B cell (primary cell): ENCODE results near the gene HPCA. TPM values are rescaled to one million over a fixed set of nuclear protein-coding genes. Genes with fewer than 3 reads are reported as not detected.

Experiments used
- ATAC-seq: fragments of 200-7000 bp; cut with Tn5 transposase; one replicate; pipeline ENCODE4 v1.10.0; 2021; ENCODE audit warnings: low read depth, mild to moderate bottlenecking, moderate number of reproducible peaks, moderate library complexity
- CTCF ChIA-PET: fragments of 350-600 bp; sonication (Branson Sonifier 250); formaldehyde crosslinking; loops from one replicate; lab custom pipeline; 2021; ENCODE audit warnings: antibody characterized with exemption, inconsistent platforms; lab: Charles Lee
- POLR2A ChIA-PET: fragments of 350-600 bp; sonication (Branson Sonifier 250); formaldehyde crosslinking; loops from one replicate; lab custom pipeline; 2021; ENCODE audit warnings: antibody characterized with exemption; lab: Charles Lee
- DNase-seq: peaks from one replicate; pipeline ENCODE4 v3.0.0; 2013
- H2AFZ ChIP-seq: 2 replicates; pipeline ENCODE4 v1.6.1; 2012; ENCODE audit warnings: mild to moderate bottlenecking, low read depth, low read length; ENCODE audit not compliant: insufficient read depth, poor library complexity, severe bottlenecking
- H3K27ac ChIP-seq, 2 donors: 1 replicate in 1 of 2; 2 replicates in 1 of 2; pipeline ENCODE4 v1.5.1; 2012 to 2013; ENCODE audit warnings: low read length in 2 of 2, mild to moderate bottlenecking in 2 of 2, moderate library complexity in 1 of 2
- H3K27me3 ChIP-seq, 4 experiments: fragments of 200-600 bp in 1 of 4; sonication (generic) in 1 of 4; replicated peaks in 1 of 4; 1 replicate in 2 of 4; 2 replicates in 2 of 4; pipeline versions ENCODE4 v1.6.1 to v1.7.0; 2013 to 2016; ENCODE audit warnings: low read length in 3 of 4, mild to moderate bottlenecking in 2 of 4, mixed read lengths in 1 of 4, moderate library complexity in 1 of 4; ENCODE audit not compliant: insufficient read depth in 4 of 4, control insufficient read depth in 3 of 4; ENCODE audit errors: control extremely low read depth in 1 of 4
- H3K36me3 ChIP-seq, 2 experiments: replicated peaks in 1 of 2; 1 replicate in 1 of 2; 2 replicates in 1 of 2; pipeline versions ENCODE4 v1.6.1 to v1.7.1; 2013; ENCODE audit warnings: low read length in 1 of 2; ENCODE audit not compliant: insufficient read depth in 2 of 2, control insufficient read depth in 1 of 2; ENCODE audit errors: control extremely low read depth in 1 of 2, extremely low read depth in 1 of 2
- H3K4me1 ChIP-seq, 2 donors: fragments of 200-600 bp in 1 of 2; sonication (generic) in 1 of 2; 1 replicate in 1 of 2; 2 replicates in 1 of 2; pipeline versions ENCODE4 v1.5.1 to v1.6.1; 2013 to 2017; ENCODE audit warnings: low read length in 2 of 2; ENCODE audit not compliant: control insufficient read depth in 2 of 2, insufficient read depth in 2 of 2
- H3K4me2 ChIP-seq: replicated peaks from 2 replicates; pipeline ENCODE3; 2012; ENCODE audit warnings: mild to moderate bottlenecking, low read depth, low read length; ENCODE audit not compliant: poor library complexity, severe bottlenecking
- H3K4me3 ChIP-seq, 5 experiments: fragments of 200-600 bp in 1 of 5; sonication (generic) in 1 of 5; 1 replicate in 3 of 5; 2 replicates in 2 of 5; pipeline versions ENCODE4 v1.5.1 to v1.7.0; 2011 to 2016; ENCODE audit warnings: low read length in 4 of 5, mild to moderate bottlenecking in 4 of 5, low read depth in 2 of 5, control low read depth in 1 of 5, moderate library complexity in 1 of 5; ENCODE audit not compliant: insufficient read depth in 1 of 5; ENCODE audit errors: control extremely low read depth in 1 of 5, extremely low read depth in 1 of 5
- H3K79me2 ChIP-seq: fragments of 200-600 bp; sonication (generic); one replicate; pipeline ENCODE4 v1.6.0; 2016; ENCODE audit warnings: low read length; ENCODE audit not compliant: control insufficient read depth, insufficient read depth
- H3K9ac ChIP-seq: fragments of 200-600 bp; sonication (generic); 2 replicates; pipeline ENCODE4 v1.6.1; 2017; ENCODE audit warnings: mild to moderate bottlenecking, low read length, moderate library complexity
- H3K9me3 ChIP-seq, 3 donors: one replicate each; pipeline versions ENCODE4 v1.6.1 to v1.7.1; 2013; ENCODE audit warnings: low read length in 2 of 3; ENCODE audit not compliant: control insufficient read depth in 2 of 3, insufficient read depth in 1 of 3; ENCODE audit errors: control extremely low read depth in 1 of 3
- H4K20me1 ChIP-seq: 2 replicates; pipeline ENCODE4 v1.6.0; 2012; ENCODE audit warnings: mild to moderate bottlenecking, low read length; ENCODE audit not compliant: insufficient read depth, control insufficient read depth, poor library complexity, severe bottlenecking
- H3K27ac Mint-ChIP-seq: one replicate; pipeline ENCODE4 v1.8.0; 2021; ENCODE audit warnings: mixed read lengths
- H3K27me3 Mint-ChIP-seq: one replicate; pipeline ENCODE4 v1.8.0; 2021; ENCODE audit warnings: mixed read lengths
- H3K4me1 Mint-ChIP-seq: one replicate; pipeline ENCODE4 v1.8.0; 2021; ENCODE audit warnings: mixed read lengths
- H3K4me3 Mint-ChIP-seq: one replicate; pipeline ENCODE4 v1.8.0; 2021; ENCODE audit warnings: mixed read lengths
- H3K9me3 Mint-ChIP-seq: one replicate; pipeline ENCODE4 v1.8.0; 2022; ENCODE audit warnings: mixed read lengths; ENCODE audit not compliant: insufficient read depth
- CTCF ChIP-seq: fragments of 200-600 bp; IDR thresholded peaks from one replicate; pipeline ENCODE4 v1.8.0; 2022; ENCODE audit warnings: antibody characterized with exemption, mild to moderate bottlenecking
- EZH2 ChIP-seq: IDR thresholded peaks from 2 replicates; pipeline ENCODE4 v1.6.1; 2012; ENCODE audit warnings: borderline replicate concordance, low read depth, mild to moderate bottlenecking, moderate library complexity, low read length; ENCODE audit not compliant: insufficient read depth, poor library complexity, severe bottlenecking
- intact Hi-C: fragments of 100-400 bp; cut with micrococcal nuclease; formaldehyde crosslinking; loops from one replicate; pipeline ENCODE4 v1.10.0; 2022
- polyA plus RNA-seq: library from polyadenylated mRNA; depleted of rRNA; stranded (reverse); fragments of >200 nt; gene quantifications from 2 replicates; pipeline ENCODE4 v1.2.3, GENCODE V29; 2012
- total RNA-seq, 2 donors: library from RNA; stranded (reverse); fragments of 120-200 nt in 1 of 2; gene quantifications; 1 replicate in 1 of 2; 2 replicates in 1 of 2; pipeline versions ENCODE4 v1.2.3 to v1.2.4, GENCODE V29; 2013 to 2022

HPCA gene
- total and polyA plus RNA-seq, 2 donors (not counting 1 experiment from before 2014, with no cell fraction given) = 0.06 TPM; not detected in 1

- ChIA-PET POLR2A (no interaction called here), CTCF (interaction anchor here (0.6 to 15.0 kb wide), 7 partner anchors 8 to 112 kb away, joined by 3 to 205 read pairs (median 7); no protein-coding TSS in a partner anchor)
- no peak overlapping the region for H3K4me3 Mint-ChIP-seq
- no peak for ATAC-seq
- Histone ChIP-seq H3K4me1 (no peaks in the 10 kb centered on the region), H3K27ac (no peak overlapping the region), H3K36me3 (peaks cover 13 to 77% of the 10 kb centered on the region in 2 experiments), H3K4me2 (no peak overlapping the region), H3K4me3 (no peak overlapping the region), H3K27me3 (no peaks in the 10 kb centered on the region), H2AFZ (no peak overlapping the region), H3K9ac (no peak overlapping the region), H3K79me2 (no peaks in the 10 kb centered on the region), H4K20me1 (no peaks in the 10 kb centered on the region), H3K9me3 (no peaks in the 10 kb centered on the region)
- H3K4me1 Mint-ChIP-seq = no peaks in the 10 kb centered on the region
- H3K27ac Mint-ChIP-seq = no peak overlapping the region
- DNase-seq = no peak
- H3K27me3 Mint-ChIP-seq = no peaks in the 10 kb centered on the region
- TF ChIP-seq CTCF (no peak), EZH2 (no peak)
- intact Hi-C loops = no loop called here
- no peaks in the 10 kb centered on the region for H3K9me3 Mint-ChIP-seq
Measured at GRCh38 chr1:32944180-32944579, 57.9 kb downstream of the HPCA start.

Other genes with a start within 250 kb of the HPCA start
- gene ZBTB8OS, start 235.9 kb upstream of the HPCA start, total RNA-seq = 50.9 and 58.3 TPM in 2 replicates
- gene ZBTB8OS, start 235.9 kb upstream of the HPCA start, polyA plus RNA-seq = 35.1 and 46.8 TPM in 2 replicates
- 192 and 204 TPM in 2 replicates for gene RBBP4, start 235.3 kb upstream of the HPCA start, total RNA-seq
- 59.7 and 69.9 TPM in 2 replicates for gene RBBP4, start 235.3 kb upstream of the HPCA start, polyA plus RNA-seq
- gene SYNC, start 183.7 kb upstream of the HPCA start, total RNA-seq = not detected in 2 replicates
- not detected in 2 replicates for gene SYNC, start 183.7 kb upstream of the HPCA start, polyA plus RNA-seq
- gene YARS1, start 69.1 kb upstream of the HPCA start, total RNA-seq = 70.7 and 73.2 TPM in 2 replicates
- 33.0 and 38.6 TPM in 2 replicates for gene YARS1, start 69.1 kb upstream of the HPCA start, polyA plus RNA-seq
- gene S100PBP, start 68.8 kb upstream of the HPCA start, total RNA-seq = 94.1 and 105 TPM in 2 replicates
- gene S100PBP, start 68.8 kb upstream of the HPCA start, polyA plus RNA-seq = 32.5 TPM in 2 replicates
- 0.75 and 0.76 TPM in 2 replicates for gene FNDC5, start 15.6 kb upstream of the HPCA start, total RNA-seq
- 2.0 and 2.1 TPM in 2 replicates for gene FNDC5, start 15.6 kb upstream of the HPCA start, polyA plus RNA-seq
- not detected in 2 replicates for gene TMEM54, start 14.9 kb downstream of the HPCA start, total RNA-seq
- 0.13 and 0.37 TPM in 2 replicates for gene TMEM54, start 14.9 kb downstream of the HPCA start, polyA plus RNA-seq
- 38.4 and 40.3 TPM in 2 replicates for gene RNF19B, start 78.3 kb downstream of the HPCA start, total RNA-seq
- 29.9 and 34.9 TPM in 2 replicates for gene RNF19B, start 78.3 kb downstream of the HPCA start, polyA plus RNA-seq
- 104 and 109 TPM in 2 replicates for gene AK2, start 150.4 kb downstream of the HPCA start, total RNA-seq
- gene AK2, start 150.4 kb downstream of the HPCA start, polyA plus RNA-seq = 57.3 and 66.8 TPM in 2 replicates
- gene AZIN2, start 194.7 kb downstream of the HPCA start, total RNA-seq = 5.4 and 5.9 TPM in 2 replicates
- gene AZIN2, start 194.7 kb downstream of the HPCA start, polyA plus RNA-seq = 0.33 and 1.1 TPM in 2 replicates